Fibroblast of villous mesenchyme (primary cell): Measurements from ENCODE around the gene SPAG9. TPM values are rescaled to one million over a fixed set of nuclear protein-coding genes. Genes with fewer than 3 reads are reported as not detected.

Experiments used
- DNase-seq: peaks from one replicate; pipeline ENCODE4 v3.0.0-alpha.2; 2010; ENCODE audit warnings: low read depth
- H3K4me3 ChIP-seq: 2 replicates; pipeline ENCODE4 v1.5.1; 2011; ENCODE audit warnings: low read depth, mild to moderate bottlenecking, low read length
- CTCF ChIP-seq: IDR thresholded peaks from 2 replicates; pipeline ENCODE4 v1.5.1; 2012; ENCODE audit warnings: low read depth, mild to moderate bottlenecking, low read length; ENCODE audit not compliant: insufficient read depth
- total RNA-seq: library from RNA; depleted of rRNA; stranded (reverse); fragments of >200 nt; gene quantifications from 2 replicates; pipeline ENCODE4 v1.2.3, GENCODE V29; 2012

SPAG9 gene
- total RNA-seq, 1 donor: 94.6 TPM

DNA sequence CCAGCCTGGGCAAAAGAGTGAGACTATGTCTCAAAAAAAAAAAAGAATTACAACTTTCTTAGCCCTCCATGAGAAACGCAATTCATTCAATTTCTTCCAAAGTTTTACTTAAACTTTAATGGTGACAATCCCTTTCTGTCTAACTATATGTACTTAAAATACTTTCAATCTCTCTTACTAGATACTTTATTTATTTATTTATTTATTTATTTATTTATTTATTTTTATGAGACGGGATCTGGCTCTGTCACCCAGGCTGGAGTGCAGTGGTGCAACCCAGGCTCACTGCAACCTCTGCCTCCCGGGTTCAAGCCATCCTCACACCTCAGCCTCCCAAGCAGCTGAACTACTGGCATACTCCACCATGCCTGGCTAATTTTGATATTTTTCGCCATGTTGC lies 108.1 kb downstream of the SPAG9 start:
- no peak overlapping the region for H3K4me3 ChIP-seq
- DNase-seq: no peak
- no peak for TF ChIP-seq CTCF

DNA sequence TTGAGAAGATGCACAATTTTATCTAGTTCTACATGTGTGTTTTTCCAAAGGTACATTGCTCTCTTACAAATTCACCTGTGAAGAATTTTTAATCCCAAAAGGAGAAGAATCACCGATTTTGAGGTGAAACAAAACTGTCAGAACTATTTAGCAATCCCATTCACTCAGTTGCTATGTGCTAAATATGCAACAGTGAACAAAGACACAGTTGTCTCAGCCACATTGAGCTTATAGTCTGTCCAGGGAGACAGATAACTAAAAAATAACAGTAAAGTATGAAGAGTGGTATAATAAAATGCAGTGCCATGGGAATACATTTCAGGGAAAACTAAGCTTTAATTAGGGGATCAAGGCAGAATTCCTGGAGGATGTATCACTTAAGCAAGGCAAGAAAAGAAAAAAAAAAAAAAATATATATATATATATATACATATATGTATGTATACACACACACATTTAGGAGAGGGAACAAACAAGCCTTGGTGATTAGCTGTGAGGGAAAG lies 110.4 kb downstream of the SPAG9 start:
- no peak for TF ChIP-seq CTCF
- no peak overlapping the region for H3K4me3 ChIP-seq
- no peak for DNase-seq

DNA sequence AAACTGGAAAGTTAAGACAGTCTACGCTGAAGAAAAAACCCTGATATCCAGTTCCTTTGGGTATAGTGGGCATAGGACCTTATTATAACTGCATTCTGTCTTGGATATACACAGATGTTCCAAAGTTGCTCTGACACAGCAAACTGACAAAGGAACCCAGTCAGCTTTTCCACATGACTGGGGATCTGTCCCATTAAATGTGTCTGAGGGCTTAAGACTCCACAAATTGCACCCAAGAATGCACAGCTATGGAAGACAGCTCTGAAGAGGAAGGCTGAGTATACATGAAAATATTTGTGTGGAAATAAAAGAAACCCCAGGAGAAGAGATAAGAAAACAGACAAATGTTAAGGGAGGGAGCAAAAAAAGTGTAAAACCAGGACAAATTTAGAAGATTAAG lies 114.1 kb downstream of the SPAG9 start:
- no peak for TF ChIP-seq CTCF
- peak; percentile 41 for DNase-seq
- H3K4me3 ChIP-seq: no peak overlapping the region

- no peak overlapping the region for H3K4me3 ChIP-seq
- no peak for DNase-seq
- TF ChIP-seq CTCF: no peak
These were observed 114.9 kb downstream of the SPAG9 start for GRCh38 chr17:51005768-51006167.

DNA sequence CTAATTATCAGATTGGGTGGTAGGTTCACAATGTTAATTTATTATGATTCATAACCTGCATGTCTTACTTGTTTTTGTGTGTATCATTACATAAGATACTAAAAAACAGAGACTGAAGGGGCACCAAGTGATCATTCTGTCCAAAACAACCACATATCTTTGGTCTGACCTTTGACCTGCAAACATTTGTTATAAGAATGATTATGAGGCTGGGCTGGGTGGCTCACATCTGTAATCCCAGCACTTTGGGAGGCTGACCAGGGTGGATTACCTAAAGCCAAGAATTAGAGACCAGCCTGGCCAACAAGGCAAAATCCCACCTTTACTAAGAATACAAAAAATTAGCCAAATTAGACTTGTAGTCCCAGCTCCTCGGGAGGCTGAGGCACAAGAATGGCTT lies 116.4 kb downstream of the SPAG9 start:
- TF ChIP-seq CTCF: no peak
- H3K4me3 ChIP-seq: no peak overlapping the region
- DNase-seq: peak; percentile 6

DNA sequence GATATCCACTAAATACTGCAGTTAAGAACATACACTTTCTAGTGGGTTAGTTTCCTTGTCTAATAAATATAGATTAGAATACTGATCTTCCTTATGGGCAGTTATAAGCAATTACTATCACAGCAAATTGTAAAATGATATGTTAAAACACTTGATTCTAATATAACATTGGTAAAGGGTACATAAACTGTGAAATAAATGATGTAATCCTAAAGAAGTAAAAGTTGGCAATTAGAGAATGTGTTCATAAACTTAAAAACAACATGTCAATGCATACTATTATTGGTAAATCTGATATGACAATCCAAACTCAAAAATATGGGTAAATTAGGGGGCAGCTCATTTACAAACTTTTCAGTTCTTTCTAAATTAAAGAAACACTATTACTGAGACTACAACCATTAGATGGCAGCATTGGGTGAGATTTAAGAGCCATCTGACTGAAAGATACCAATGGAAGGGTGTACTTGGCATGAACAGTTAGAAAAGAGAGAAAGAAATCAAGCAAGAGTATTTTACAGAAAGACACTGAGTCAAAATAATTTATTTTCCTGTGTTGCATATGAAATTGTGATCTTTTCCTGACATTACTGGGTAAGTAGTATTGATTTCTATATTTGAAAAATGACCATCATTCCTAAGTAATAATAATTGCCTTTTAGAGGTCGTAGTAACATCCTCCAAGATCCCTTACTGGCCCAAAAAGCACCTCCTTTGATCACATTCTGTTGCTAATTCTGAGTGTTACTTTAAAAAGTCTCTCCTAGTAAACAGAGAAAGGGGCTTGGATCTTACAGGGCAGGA lies 119.6 kb downstream of the SPAG9 start:
- no peak overlapping the region for H3K4me3 ChIP-seq
- DNase-seq: peak; percentile 78
- TF ChIP-seq CTCF: peak; percentile 53

DNA sequence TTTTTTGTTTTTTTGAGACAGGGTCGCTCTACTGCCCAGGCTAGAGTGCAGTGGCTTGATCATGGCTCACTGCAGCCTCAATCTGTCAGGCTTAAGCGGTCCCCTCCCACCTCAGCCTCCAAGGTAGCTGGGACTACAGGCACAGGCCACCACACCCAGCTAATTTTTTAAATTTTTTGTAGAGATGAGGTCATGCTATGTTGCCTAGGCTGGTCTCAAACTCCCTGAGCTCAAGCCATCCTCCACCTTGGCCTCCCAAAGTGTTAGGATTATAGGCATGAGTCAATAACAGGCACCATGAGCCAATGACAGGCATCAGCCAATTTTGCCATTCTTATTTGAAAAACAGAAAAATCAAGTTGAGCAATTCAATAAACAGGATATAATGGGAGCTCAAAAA lies 125.0 kb downstream of the SPAG9 start:
- no peak for TF ChIP-seq CTCF
- no peak overlapping the region for H3K4me3 ChIP-seq
- no peak for DNase-seq
